Nephron progenitor cell (in vitro differentiated cells): ENCODE data around the gene ANKRD17.
A peak's percentile ranks its signal among the peaks of the same experiment; 100 is the strongest.

Experiments used
- DNase-seq: peaks from one replicate; pipeline ENCODE4 v3.0.0; 2021
- H3K27ac Mint-ChIP-seq: 2 replicates; pipeline ENCODE4 v1.8.0; 2021; ENCODE audit warnings: mild to moderate bottlenecking, moderate library complexity, mixed read lengths
- H3K27me3 Mint-ChIP-seq: 2 replicates; pipeline ENCODE4 v1.8.0; 2021; ENCODE audit warnings: mild to moderate bottlenecking, low read depth, mixed read lengths; ENCODE audit not compliant: poor library complexity
- H3K36me3 Mint-ChIP-seq: 2 replicates; pipeline ENCODE4 v1.8.0; 2021; ENCODE audit warnings: low read depth, mixed read lengths
- H3K4me1 Mint-ChIP-seq: 2 replicates; pipeline ENCODE4 v1.8.0; 2021; ENCODE audit warnings: mixed read lengths
- H3K4me3 Mint-ChIP-seq: 2 replicates; pipeline ENCODE4 v1.8.0; 2021; ENCODE audit warnings: mild to moderate bottlenecking, moderate library complexity, mixed read lengths
- H3K9me3 Mint-ChIP-seq: 2 replicates; pipeline ENCODE4 v1.8.0; 2021; ENCODE audit warnings: mild to moderate bottlenecking, moderate library complexity, mixed read lengths
- CTCF ChIP-seq: fragments of 200-600 bp; sonication (generic); IDR thresholded peaks from 2 replicates; pipeline ENCODE4 v1.5.0; 2021; ENCODE audit warnings: antibody characterized with exemption

The ANKRD17 gene

GRCh38 chr4:73193155-73193554 is 65.4 kb downstream of the ANKRD17 start:
- Mint-ChIP-seq H3K27ac (peak overlapping the region; percentile 14), H3K4me1 (no peaks in the 10 kb centered on the region)

GRCh38 chr4:73189274-73189810 is 69.3 kb downstream of the ANKRD17 start:
- Mint-ChIP-seq H3K4me3 (no peak overlapping the region), H3K9me3 (peaks cover 6% of the 10 kb centered on the region), H3K27ac (no peak overlapping the region), H3K27me3 (peaks cover 5% of the 10 kb centered on the region), H3K4me1 (no peaks in the 10 kb centered on the region), H3K36me3 (peaks cover 43% of the 10 kb centered on the region)
- no peak for TF ChIP-seq CTCF
- DNase-seq, result no peak

More at GRCh38 chr4:73193155-73193554, 65.4 kb downstream of the ANKRD17 start:
- Mint-ChIP-seq H3K4me3 (no peak overlapping the region), H3K9me3 (peaks cover 6% of the 10 kb centered on the region), H3K36me3 (peaks cover 43% of the 10 kb centered on the region), H3K27me3 (peaks cover 5% of the 10 kb centered on the region)
- no peak for DNase-seq
- no peak for TF ChIP-seq CTCF

DNA sequence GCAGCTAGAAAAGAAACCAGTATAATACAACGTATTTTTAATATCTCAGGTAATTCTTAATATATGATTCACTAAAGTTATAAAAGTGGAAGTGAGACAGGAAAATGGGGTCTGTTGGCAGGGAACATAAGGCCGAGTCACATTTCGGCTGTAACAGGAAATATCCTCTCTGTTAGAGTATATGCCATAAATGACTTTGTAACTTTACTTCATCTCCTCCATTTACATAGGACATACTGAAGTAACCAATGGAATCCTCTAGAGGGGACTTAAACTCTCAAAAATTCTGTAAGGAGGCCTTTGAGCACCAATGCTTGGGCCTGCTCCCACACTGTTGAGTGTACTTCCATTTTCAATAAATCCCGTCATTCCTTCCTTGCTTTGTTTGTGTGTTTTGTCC is 71.3 kb downstream of the ANKRD17 start:
- no peak for TF ChIP-seq CTCF
- Mint-ChIP-seq H3K36me3 (peaks cover 43% of the 10 kb centered on the region), H3K27me3 (peaks cover 5% of the 10 kb centered on the region), H3K9me3 (peaks cover 6% of the 10 kb centered on the region), H3K27ac (no peak overlapping the region), H3K4me3 (no peak overlapping the region), H3K4me1 (no peaks in the 10 kb centered on the region)
- no peak for DNase-seq

GRCh38 chr4:73185903-73186302 is 72.7 kb downstream of the ANKRD17 start:
- no peak for DNase-seq
- Mint-ChIP-seq H3K36me3 (peaks cover 32% of the 10 kb centered on the region), H3K9me3 (peaks cover 6% of the 10 kb centered on the region), H3K4me3 (no peak overlapping the region), H3K27me3 (peaks cover 5% of the 10 kb centered on the region), H3K4me1 (peaks cover 5% of the 10 kb centered on the region), H3K27ac (no peak overlapping the region)
- no peak for TF ChIP-seq CTCF

DNA sequence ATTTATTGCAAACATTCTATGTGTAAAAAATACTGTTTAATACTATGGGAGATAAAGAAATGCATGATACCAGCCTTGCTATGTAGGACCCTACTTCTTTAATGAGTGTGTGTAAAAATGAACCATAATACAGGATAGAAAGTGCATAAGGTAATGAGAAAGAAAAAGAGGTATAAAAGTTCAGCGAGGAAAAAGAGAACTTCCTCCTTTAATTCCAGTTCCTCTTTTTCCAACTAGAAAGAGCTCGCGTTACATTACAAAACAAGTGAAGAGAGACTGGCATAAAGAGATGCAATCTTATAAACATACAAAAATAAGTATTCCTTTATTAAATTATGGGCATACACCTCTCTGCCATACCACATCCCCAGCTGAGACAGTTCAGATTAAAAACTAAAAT is 77.4 kb downstream of the ANKRD17 start:
- Mint-ChIP-seq H3K27me3 (no peaks in the 10 kb centered on the region), H3K36me3 (peaks cover 14% of the 10 kb centered on the region), H3K4me1 (peaks cover 8% of the 10 kb centered on the region), H3K9me3 (peaks cover 1% of the 10 kb centered on the region), H3K4me3 (no peak overlapping the region), H3K27ac (peak overlapping the region; percentile 82)
- no peak for DNase-seq
- no peak for TF ChIP-seq CTCF

DNA sequence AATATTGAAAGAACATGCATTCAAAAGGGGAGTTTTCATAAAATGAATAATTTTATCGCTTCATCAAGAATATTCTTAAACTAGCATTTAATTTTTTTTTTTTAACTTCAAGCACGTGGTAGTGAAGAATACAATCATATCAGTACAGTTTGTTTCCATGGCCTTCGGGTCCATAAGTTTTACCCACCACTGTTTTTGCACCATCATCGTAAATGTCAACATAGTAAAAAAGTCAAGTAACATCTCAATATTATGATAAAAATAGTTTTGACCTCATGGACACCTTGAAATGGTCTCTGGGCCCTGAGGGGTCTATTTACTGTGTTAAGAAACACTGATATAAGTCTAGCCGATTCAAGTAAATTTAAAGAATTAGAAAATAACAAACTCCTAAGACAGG is 80.2 kb downstream of the ANKRD17 start:
- no peaks in the 10 kb centered on the region for H3K27me3 Mint-ChIP-seq
- peaks cover 8% of the 10 kb centered on the region for H3K4me1 Mint-ChIP-seq
- H3K4me3 Mint-ChIP-seq, result no peak overlapping the region
- no peak for DNase-seq
- TF ChIP-seq CTCF, result no peak
- peaks cover 42% of the 10 kb centered on the region for H3K36me3 Mint-ChIP-seq
- H3K9me3 Mint-ChIP-seq, result peaks cover 26% of the 10 kb centered on the region
- no peak overlapping the region for H3K27ac Mint-ChIP-seq
